ENCODE measurements around the gene ADRA1B. TPM values are rescaled to one million over a fixed set of nuclear protein-coding genes. Genes with fewer than 3 reads are reported as not detected.

ADRA1B gene
- total RNA-seq, 1 donor from 2014 or later = 2.9 TPM

GRCh38 chr5:159878988-159879471 lies 37.3 kb upstream of the ADRA1B start:
- TF ChIP-seq, protein P1, sequence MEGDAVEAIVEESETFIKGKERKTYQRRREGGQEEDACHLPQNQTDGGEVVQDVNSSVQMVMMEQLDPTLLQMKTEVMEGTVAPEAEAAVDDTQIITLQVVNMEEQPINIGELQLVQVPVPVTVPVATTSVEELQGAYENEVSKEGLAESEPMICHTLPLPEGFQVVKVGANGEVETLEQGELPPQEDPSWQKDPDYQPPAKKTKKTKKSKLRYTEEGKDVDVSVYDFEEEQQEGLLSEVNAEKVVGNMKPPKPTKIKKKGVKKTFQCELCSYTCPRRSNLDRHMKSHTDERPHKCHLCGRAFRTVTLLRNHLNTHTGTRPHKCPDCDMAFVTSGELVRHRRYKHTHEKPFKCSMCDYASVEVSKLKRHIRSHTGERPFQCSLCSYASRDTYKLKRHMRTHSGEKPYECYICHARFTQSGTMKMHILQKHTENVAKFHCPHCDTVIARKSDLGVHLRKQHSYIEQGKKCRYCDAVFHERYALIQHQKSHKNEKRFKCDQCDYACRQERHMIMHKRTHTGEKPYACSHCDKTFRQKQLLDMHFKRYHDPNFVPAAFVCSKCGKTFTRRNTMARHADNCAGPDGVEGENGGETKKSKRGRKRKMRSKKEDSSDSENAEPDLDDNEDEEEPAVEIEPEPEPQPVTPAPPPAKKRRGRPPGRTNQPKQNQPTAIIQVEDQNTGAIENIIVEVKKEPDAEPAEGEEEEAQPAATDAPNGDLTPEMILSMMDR (conservative IDR thresholded peaks at IDR 0.05) = no peak
- DNase-seq (ENCODE audit: extremely low spot score, unreplicated experiment) = no peak
- no peaks in the 10 kb centered on the region for H3K9me3 Mint-ChIP-seq
- no peaks in the 10 kb centered on the region for H3K36me3 Mint-ChIP-seq
- H3K27me3 Mint-ChIP-seq = peaks cover 3% of the 10 kb centered on the region
- H3K4me3 Mint-ChIP-seq = peak overlapping the region; percentile 24
- H3K4me1 Mint-ChIP-seq (ENCODE audit: unreplicated experiment) = peaks cover 10% of the 10 kb centered on the region
- H3K27ac Mint-ChIP-seq = peak overlapping the region; percentile 85

GRCh38 chr5:159880676-159881075 lies 35.6 kb upstream of the ADRA1B start:
- no peaks in the 10 kb centered on the region for H3K36me3 Mint-ChIP-seq
- H3K9me3 Mint-ChIP-seq = no peaks in the 10 kb centered on the region
- H3K27ac Mint-ChIP-seq = no peak overlapping the region
- TF ChIP-seq, protein P1 (conservative IDR thresholded peaks at IDR 0.05) = no peak
- no peak overlapping the region for H3K4me3 Mint-ChIP-seq
- H3K27me3 Mint-ChIP-seq = peaks cover 3% of the 10 kb centered on the region
- DNase-seq (ENCODE audit: extremely low spot score, unreplicated experiment) = no peak
- peaks cover 10% of the 10 kb centered on the region for H3K4me1 Mint-ChIP-seq (ENCODE audit: unreplicated experiment)

DNA sequence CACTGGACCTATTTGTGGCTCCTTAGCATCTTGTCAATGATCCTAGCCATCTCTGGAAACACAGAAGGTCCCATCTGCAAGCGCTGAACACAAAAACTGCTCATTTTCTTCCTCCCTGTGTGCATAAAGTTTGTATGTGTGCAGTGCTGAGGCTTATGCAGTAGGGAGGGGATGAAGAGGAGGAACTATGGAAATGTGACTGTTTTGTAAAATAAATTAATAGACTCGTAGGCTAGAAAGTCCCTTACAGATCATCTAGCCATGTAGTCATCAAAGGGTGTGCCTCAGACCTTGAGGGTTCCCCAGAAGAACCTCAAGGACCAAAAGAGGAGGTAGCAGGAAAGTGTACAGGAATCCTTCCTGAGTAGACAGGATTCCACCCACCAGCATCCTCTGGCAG lies 34.3 kb upstream of the ADRA1B start:
- Mint-ChIP-seq H3K27me3 (peaks cover 3% of the 10 kb centered on the region), H3K27ac (no peak overlapping the region), H3K36me3 (no peaks in the 10 kb centered on the region), H3K4me3 (no peak overlapping the region), H3K4me1 (ENCODE audit: unreplicated experiment) (peaks cover 10% of the 10 kb centered on the region), H3K9me3 (no peaks in the 10 kb centered on the region)
- TF ChIP-seq, protein P1 (conservative IDR thresholded peaks at IDR 0.05) = no peak
- no peak for DNase-seq (ENCODE audit: extremely low spot score, unreplicated experiment)

DNA sequence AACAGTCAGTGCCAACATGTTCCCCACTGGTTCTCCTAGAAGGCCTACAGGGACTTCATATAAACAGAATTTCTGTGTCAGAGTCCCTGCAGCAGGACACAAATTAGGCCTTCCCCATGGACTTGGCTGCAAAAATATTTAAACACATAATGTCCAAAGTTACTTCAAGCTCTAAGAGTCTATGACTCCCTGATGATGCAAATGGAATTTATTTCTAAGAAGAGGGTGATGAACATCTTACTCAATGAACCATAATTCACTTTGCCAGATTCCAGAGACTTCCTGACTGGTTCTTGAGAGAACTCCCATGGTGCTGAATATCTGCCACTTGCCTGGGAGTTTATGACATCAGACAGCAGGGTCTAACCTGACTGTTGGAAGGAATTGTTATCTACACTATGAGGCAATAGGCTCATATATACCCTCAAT lies 32.7 kb upstream of the ADRA1B start:
- H3K9me3 Mint-ChIP-seq = no peaks in the 10 kb centered on the region
- no peak for DNase-seq (ENCODE audit: extremely low spot score, unreplicated experiment)
- no peaks in the 10 kb centered on the region for H3K36me3 Mint-ChIP-seq
- TF ChIP-seq, protein P1 (conservative IDR thresholded peaks at IDR 0.05) = no peak
- H3K27me3 Mint-ChIP-seq = peaks cover 3% of the 10 kb centered on the region
- no peak overlapping the region for H3K27ac Mint-ChIP-seq
- H3K4me3 Mint-ChIP-seq = no peak overlapping the region
- H3K4me1 Mint-ChIP-seq (ENCODE audit: unreplicated experiment) = peaks cover 10% of the 10 kb centered on the region

DNA sequence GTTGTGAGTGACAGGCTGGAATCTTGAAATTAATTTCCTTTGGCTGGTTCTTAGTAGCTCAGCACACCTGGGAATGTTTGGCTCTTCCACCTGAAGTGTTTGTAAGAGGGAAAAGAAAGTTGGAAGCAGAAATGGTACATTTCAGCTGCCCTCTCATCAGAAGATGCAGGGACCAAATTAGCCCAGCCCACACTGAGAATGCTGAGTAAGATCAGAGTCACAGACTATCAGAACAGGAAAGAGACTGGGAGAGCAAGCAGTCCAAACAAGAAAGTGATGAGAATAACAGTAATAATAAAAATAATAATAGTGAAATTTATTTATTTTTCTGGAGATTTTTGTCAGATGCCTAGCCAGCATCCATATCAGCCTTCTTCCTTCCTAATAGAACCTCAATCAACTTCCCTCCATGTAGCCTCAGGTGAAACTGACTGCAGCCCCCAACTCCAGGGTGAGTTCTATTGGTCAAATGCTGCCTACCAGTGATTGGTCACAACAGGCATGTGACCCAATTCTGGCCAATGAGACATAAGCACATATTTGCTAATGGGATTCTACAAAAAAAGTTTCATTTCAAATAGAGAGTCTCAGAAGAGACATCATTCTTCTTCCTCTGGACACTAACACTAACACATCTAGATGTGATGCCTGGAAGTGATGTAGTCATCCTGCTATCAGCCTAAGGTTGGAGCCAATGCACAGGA lies 31.2 kb upstream of the ADRA1B start:
- no peak overlapping the region for H3K4me3 Mint-ChIP-seq
- H3K9me3 Mint-ChIP-seq = no peaks in the 10 kb centered on the region
- no peaks in the 10 kb centered on the region for H3K4me1 Mint-ChIP-seq (ENCODE audit: unreplicated experiment)

More for the DNA sequence above, 31.2 kb upstream of the ADRA1B start:
- DNase-seq (ENCODE audit: extremely low spot score, unreplicated experiment) = no peak
- no peaks in the 10 kb centered on the region for H3K36me3 Mint-ChIP-seq
- H3K27me3 Mint-ChIP-seq = peaks cover 4% of the 10 kb centered on the region
- TF ChIP-seq, protein P1 (conservative IDR thresholded peaks at IDR 0.05) = no peak
- no peak overlapping the region for H3K27ac Mint-ChIP-seq
